Fibroblast of gingiva (primary cell): ENCODE measurements around the gene SLC34A1.
"Not testable (repeated sequence)": the region's sequence is repeated elsewhere in the genome, so short reads cannot be mapped to it uniquely, and the experiment has no call there.

Source experiments
- DNase-seq: peaks from one replicate; pipeline ENCODE4 v3.0.0-alpha.2; 2011; ENCODE audit warnings: low read depth

SLC34A1 gene, protein sequence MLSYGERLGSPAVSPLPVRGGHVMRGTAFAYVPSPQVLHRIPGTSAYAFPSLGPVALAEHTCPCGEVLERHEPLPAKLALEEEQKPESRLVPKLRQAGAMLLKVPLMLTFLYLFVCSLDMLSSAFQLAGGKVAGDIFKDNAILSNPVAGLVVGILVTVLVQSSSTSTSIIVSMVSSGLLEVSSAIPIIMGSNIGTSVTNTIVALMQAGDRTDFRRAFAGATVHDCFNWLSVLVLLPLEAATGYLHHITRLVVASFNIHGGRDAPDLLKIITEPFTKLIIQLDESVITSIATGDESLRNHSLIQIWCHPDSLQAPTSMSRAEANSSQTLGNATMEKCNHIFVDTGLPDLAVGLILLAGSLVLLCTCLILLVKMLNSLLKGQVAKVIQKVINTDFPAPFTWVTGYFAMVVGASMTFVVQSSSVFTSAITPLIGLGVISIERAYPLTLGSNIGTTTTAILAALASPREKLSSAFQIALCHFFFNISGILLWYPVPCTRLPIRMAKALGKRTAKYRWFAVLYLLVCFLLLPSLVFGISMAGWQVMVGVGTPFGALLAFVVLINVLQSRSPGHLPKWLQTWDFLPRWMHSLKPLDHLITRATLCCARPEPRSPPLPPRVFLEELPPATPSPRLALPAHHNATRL

DNA sequence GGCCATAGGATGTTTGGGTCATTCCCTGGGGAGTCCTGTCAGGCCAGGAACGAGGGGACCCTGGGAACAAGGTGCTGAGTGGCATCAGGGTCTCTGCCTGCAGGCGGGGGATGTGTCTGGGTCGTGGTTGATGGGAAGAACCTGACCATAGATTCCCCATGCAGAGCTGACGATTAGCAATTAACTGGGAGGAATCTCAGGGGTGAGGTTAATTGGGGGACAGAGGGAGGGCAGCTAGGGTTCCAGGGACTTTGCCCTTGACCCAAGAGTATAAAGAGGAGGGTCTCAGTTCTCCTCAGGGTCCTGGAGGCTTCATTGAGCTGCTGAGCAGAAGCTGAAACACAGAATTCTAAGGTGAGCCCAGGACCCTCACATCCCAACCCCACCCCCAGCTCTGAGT is at the start of gene SLC34A1:
SLC34A1 (plus strand) TSS at position 301 of the 400 bp plus-strand sequence. CDS start 1,308 bp downstream, outside the sequence.
- no peak for DNase-seq

DNA sequence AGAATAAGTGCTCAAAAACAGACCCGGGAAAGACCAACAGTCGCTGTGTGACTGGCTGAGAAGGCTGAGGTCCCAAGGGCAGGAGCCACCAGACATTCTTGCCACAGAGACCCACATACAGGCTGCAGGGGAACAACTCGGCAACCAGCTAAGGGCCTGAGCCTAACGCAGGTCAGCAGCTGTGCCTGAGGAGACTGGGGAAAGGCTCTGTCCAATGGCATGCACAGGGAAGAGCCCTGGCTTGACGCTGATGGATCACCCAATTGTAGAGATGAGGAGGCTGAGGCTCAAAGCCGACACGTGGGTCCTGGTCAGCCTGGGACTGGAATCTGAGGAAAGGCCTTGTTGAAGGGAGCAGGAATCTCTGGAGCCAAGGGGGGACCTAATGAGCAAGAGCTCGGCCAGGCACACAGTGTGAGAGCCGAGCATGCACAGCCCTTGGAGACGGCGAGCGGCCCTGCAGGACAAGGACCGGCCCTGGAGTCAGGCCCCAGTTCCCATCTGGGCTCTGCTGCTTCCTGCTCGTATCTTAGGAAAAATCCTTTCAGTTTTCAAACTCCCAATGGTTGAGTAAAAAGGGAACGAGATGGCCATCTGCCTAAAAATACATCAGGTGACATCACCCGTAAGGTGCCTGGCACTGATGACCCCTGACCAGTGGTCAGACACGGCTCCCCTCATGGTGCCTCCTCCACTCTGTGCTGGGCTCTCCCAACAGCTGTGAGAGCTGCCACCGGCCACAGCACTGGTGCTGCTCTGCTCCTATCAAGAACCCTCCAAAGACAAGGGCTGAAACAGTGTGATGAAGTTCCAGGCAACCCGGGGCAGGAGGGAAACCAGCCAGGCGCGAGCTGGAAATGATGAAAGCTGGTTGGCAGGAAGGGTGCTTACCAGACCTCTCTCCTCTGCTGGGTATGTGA is 49.2 kb upstream of the SLC34A1 start:
- no peak for DNase-seq

DNA sequence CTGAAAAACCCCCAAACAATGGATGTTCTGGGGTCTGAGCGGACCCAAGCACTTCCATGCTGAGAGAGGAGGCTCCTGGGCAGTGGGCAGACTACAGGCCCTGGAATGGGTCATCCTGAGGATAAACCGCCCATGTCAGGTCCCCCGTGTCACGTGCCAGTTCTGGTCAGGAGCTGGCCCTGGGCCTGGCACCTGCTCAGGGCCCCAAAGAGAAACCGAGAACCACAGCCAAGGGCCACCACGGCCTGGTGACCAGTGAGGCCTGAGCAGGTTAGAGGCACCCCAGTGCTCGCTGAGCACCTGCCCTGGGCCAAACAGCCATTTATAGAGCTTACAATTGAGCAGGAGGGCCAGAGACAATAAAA is 48.6 kb upstream of the SLC34A1 start:
- no peak for DNase-seq

DNA sequence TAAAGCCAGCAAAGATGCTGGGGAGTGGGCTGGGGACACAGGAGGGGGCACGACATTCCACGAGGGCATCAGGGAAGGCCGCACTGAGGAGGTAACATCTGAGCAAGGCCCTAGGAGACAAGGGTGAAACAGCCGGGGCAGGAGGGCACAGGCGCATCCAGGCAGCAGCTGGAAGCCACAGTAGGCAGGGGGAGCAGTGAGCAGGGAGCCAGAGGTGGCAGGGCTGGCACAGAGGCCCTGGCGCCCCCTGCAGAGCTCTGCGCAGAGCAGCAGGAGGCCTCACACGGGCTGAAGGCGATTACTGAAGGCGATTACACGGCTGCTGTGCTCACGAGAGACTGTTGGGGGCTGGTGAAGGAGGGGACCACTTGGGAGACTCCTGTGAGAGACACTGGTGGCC is 48.1 kb upstream of the SLC34A1 start:
- no peak for DNase-seq

DNA sequence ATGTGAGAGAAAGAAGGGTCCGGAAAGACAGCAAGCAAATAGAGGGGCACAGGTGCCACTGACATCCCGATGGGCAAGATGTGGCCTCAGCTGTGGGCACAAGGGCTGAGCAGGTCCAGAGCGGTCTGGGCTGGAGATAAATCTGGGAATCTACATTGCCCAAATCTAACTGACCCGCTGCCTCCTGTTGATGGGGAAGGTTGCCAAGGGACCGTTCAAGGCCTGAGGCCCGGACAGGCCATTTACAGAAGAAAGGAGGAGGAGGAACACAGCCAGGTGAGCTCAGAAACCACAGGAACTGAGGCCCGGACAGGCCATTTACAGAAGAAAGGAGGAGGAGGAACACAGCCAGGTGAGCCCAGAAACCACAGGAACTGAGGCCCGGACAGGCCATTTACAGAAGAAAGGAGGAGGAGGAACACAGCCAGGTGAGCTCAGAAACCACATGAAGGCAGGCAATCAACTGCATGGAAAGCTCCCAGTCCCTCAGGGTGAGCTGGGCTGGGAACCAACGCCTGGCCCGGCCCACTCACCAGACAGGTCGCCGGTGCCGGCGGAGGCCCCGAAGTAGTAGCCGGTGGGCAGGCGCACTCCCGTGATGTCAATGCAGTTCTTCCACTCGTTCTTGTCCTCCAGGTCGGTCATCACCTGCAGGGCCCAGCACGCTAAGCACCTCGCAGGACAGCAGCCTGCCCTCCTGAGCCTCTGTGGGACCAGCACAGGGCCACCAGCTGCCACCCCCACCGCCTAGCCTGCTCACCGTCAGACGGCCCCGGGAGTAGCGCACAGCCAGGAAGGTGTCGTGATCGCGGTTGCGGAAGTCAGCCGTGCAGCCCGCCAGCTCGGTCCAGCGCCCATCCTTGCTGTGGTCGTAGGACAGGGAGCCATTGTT is 47.4 kb upstream of the SLC34A1 start:
- DNase-seq: no peak

DNA sequence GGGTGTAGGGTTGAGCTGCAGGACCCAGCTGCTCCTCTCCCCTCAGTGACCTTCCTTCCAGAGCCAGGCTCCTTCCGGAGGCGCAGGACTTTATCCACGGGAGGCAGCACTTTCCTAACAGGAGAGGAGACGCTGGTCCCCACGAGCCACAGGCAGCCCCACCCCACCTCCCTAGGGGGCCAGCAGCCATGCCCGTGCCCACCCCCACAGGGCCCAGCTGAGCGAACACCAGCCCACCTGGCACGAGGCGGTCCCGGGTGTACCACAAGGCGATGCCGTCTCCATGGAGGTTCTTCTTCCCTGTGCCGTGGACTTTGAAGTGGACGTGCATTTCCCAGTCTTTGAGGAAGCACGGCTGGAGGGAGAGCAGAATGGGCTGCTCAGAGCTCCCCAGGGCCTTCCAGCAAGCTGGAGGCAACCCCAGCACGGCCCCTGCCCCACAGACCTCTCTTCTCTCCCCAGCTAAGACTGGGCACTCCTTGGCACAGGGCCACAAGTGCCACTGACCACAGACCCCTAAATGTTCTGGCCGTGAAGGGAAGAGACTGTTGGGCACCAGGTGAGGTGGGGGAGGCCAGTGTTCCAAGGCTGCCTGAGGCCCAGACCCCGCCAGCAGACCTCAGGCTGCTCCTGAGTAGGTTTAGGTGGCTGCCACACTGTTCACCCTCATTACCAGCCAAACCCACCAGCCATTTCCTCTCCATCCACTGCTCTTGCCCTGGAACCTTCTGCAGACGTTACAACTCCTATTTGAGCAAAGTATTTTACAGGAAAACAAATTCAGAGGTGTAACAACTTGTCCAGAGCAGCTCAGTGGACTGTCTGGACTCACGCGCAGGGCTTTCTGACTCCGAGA is 45.8 kb upstream of the SLC34A1 start:
- no peak for DNase-seq

DNA sequence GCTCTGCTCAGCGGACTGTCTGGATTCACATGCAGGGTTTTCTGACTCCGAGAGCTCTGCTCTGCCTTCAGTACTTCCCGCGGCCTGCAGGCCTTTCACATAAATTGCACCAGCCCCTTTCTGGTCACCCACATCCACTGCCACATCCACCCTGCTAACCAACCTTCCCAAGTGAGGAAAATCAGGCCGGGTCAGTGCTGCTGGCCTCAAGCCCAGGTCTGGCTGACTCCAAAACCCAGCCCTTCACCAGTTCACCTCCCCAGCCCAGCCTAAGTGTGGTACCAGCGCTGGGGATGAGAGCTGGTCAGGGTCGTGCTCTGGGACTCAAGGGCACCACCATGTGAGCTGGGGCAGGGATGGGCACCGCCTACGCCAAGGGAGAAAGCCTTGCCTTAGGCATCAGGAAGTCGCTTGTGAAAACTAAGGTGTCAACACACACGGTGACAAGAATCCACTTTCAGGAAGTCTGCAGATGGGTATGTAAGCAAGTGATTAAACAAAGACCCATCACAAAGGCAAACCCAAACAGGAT is 45.1 kb upstream of the SLC34A1 start:
- DNase-seq: no peak

DNA sequence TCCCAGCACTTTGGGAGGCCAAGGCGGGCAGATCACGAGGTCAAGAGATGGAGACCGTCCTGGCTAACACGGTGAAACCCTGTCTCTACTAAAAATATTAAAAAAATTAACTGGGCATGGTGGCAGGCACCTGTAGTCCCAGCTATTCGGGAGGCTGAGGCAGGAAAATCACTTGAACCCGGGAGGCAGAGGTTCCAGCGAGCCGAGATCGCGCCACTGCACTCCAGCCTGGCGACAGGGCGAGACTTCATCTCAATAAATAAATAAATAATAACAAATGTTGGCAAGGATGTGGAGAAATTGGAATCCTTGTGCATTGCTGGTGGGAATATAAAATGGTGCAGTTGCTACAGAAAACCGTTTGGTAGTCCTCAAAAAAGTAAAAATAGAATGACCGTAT is 41.2 kb upstream of the SLC34A1 start:
- not testable (repeated sequence) for DNase-seq

DNA sequence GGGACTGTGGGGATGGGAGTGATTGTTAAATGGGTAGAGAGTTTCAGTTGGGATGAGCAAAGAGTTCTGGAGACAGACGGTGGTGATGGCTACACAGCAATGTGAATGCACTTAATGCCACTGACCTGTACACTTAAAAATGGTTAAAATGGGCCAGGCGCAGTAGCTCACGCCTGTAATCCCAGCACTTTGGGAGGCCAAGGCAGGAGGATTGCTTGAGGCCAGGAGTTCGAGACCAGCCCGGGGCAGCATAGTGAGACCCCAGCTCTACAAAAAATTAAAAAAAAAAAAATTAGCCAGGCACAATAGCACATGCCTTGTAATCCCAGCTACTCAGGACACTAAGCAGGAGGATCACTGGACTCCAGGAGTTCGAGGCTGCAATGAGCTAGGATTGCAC is 40.5 kb upstream of the SLC34A1 start:
- DNase-seq: no peak

DNA sequence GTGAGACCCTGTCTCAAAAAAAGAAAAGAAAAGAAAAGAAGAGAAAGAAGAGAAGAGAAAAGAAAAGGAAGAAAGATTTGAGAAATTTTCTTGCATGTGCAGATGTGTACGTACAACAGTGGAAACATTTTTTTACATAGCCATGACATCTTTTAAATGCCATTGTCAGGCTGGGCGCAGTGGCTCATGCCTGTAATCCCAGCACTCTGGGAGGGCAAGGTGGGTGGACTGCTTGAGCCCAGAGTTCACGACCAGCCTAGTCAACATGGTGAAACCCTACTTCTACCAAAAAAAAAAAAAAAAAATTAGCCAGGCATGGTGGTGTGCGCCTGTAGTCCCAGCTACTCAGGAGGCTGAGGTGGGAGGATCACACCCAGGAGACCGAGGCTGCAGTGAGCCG is 39.3 kb upstream of the SLC34A1 start:
- DNase-seq: no peak

DNA sequence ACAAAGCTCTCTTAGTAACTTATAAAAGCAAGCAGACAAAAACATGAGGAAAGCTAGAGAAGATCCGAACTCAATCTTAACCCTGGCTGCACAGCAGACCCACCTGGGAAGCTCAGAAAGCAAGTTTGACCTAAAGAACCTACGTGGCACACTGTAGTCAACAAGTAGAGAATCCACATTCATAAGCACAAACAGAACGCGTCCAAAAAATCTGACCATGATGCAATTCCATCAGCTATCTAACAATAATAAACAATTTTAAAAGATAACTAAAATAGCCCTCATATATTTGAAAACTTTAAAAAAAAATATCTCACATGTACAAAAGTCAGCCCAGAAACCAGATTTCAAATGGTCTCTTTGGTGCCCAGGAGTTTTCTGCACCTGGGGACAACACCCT is 37.4 kb upstream of the SLC34A1 start:
- DNase-seq: no peak

DNA sequence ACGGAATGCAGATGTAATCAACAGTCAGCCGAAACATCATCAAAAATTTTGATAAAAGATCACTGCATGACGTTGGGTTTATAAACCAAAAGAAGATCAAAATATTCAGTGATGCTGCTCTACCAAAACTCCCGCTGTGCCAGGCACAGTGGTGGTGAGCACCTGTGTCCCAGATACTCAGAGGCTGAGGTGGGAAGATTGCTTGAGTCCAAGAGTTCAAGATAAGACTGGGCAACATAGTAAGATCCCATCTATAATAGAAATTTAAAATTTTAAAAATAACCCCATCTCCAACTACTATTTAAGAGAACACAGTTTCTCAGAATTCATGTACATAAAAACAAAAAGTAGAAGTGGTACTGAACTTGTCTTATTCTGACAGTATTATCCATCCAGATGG is 36.5 kb upstream of the SLC34A1 start:
- no peak for DNase-seq

DNA sequence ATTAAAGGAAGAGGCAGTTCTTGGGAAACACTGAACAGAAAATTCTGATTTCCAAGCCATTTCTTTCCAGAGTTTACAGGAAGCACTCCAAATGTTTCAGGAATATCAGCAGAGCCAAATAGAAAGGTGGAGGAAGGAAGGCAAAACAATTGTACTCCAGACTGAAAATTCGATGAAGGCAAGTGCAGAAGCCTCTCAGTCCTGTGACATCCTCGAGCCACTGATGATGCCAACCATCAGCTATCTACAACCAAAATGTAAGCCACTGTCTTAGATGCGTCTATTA is 34.9 kb upstream of the SLC34A1 start:
- no peak for DNase-seq

DNA sequence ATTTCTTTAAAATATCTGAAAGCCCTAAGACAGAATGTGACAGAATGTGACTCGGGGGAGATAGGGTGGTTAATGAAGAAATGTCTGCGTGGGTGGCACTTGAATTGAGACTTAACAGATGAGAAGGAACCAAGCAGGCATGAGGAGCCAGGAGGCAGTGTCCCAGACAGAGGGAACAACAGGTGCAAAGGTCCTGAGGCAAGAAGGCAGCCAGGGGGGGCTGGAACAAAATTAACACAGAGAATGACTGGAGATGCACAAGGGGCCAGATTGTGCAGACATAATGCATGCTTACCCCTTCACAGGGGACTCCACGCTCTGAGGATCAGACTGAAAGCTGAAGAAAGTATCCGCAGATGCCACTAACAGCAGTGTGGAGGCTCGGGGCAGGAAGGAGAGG is 34.5 kb upstream of the SLC34A1 start:
- DNase-seq: no peak

DNA sequence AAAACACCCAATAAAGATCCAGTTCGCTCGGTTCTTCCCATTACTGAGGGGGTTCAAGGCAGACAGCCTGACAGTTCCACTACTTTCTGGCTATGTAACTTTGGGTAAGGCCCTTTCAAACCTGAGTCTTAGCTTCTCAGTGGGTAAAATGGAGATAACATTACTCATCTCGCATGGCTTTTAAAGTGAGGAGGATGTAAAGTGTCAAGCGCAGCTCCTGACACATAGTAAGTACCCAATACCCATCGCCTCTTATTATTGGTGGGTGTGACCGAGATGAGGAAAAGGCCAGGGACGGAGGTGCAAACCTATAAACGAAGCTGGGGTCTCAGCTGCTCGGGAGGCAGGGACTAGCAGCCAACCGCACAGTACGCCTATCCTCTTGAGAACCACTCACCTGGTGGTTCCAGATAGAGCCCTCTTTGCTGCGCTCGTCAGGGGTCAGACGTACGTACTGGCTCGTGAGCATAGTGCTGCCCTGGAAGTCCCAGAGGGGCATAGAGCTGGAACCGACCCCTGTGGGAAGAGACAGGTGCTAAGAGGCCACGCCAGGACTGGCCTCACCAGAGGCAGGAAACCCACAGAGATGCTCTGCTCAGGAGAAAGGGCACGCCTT is 33.4 kb upstream of the SLC34A1 start:
- DNase-seq: no peak

DNA sequence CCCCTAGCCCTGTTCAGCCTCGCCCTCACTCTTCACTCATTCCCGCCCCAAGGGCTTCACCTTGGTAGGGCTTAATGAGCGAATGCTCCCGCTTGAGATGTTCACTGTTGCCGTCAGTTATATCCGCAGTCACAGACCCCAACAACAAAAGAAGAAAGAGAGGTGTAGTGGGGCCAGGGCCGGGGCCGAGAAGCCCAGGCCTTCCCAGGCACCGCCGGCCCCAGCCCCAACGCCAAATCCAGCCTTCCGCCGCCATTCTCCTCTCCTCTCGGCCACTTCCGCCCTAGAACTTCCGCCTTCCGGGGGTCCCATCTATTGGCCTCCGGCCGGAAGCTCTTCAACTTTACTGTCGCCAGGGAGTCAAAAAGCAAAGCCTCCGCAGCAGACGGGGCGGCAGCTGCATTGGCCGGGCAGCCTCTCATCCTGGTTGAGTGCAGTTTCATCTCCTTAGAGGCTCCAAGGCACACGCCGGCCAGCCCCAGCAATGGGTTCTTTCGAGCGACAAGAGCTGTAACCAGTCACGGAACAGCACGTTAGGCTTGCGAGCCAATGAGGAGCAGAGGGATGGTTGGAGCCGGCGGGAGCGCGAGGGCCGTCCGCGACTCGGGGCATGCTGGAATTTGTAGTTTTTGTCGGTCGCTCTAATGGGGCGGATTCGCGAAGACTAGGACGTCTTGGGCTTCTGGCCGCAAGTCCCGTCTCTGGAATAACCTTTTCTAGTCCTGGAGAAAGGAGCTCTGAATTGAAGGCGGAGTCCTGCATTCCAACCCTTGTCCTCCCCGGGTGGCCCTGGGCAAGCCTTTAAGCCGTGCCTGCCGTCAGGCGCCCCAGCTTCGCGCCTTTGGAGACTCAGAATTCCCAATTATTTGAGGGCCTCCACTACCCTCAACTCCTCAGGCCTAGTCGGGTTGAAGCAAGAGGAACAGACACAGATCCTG is 32.6 kb upstream of the SLC34A1 start, which contains the start of gene LMAN2:
LMAN2 (minus strand) TSS at position 277 of the 938 bp plus-strand sequence; CDS start at position 256, 21 bp downstream.
- DNase-seq: peak; percentile 96

DNA sequence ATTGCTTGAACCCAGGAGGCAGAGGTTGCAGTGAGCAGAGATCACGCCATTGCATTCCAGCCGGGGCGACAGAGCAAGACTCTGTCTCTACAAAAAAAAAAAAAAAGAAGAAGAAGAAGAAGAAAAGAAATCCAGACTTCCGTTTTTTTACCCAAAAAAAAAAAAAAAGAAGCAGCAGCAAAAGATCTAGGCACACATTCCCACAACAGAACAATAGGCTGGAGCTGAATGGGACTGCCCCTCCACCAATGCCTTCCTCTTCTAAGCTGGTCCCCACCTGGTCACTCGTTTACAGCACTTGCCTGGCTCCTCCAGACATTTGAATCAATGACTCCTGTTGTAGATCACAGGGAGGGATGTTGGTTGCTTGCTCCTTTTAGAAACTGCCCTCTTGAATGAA is 31.1 kb upstream of the SLC34A1 start:
- DNase-seq: no peak

DNA sequence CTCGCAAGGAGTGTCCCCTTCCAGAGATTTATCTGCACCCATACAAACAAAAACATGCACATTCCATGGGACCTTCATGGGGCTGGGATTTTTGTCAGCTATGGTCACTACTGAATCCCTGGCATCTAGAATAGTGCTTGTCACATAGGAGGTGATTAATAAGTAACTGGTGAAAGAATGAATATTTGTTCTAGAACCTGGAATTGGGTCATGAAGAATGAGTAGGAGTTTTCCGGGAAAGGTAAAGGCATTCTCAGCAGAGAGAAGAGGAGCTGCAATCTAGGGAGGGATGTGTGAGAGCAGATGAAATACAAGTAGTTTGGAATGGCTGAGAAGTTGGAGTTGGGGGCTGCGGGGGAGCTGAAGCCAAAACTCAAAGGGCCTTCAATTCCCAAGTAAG is 30.0 kb upstream of the SLC34A1 start:
- no peak for DNase-seq

DNA sequence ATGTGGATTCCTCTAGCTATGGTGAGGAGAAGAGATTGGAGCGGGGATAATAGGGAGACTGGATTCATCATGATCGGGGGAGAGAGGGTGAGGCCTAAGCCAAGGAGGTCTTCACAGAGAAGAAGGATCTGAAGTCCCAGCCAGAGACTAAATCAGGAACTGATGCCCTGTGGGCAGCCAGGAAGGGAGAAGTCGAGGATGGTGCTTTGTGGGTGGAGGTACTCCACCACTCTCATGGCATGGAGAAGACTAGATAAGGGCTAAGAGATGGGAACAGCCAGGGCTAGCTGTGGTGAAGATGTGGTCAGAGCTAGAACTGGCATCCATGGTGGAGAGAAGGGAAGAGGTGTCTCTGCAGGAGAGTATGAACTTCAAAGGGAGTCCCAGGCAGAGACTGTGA is 29.5 kb upstream of the SLC34A1 start:
- DNase-seq: no peak
